Naive thymus-derived CD4-positive, alpha-beta T cell (primary cell): Measurements from ENCODE around the gene CHAT. TPM values are rescaled to one million over a fixed set of nuclear protein-coding genes. Genes with fewer than 3 reads are reported as not detected.

Experiments
- ATAC-seq: fragments of 150-1000 bp; cut with Tn5 transposase; 2 replicates; pipeline ENCODE4 v1.10.0; 2021; ENCODE audit warnings: mild to moderate bottlenecking, moderate library complexity
- CTCF ChIA-PET: fragments of 350-600 bp; sonication (Branson Sonifier 250); formaldehyde crosslinking; loops from one replicate; lab custom pipeline; 2021; ENCODE audit warnings: antibody characterized with exemption; lab: Charles Lee
- POLR2A ChIA-PET: fragments of 350-600 bp; sonication (Branson Sonifier 250); formaldehyde crosslinking; loops from one replicate; lab custom pipeline; 2021; ENCODE audit warnings: antibody characterized with exemption, inconsistent platforms; lab: Charles Lee
- DNase-seq, 9 donors: peaks; one replicate each; pipeline versions ENCODE4 v3.0.0 to v3.0.0-alpha.2; 2020 to 2022; ENCODE audit warnings: mixed read lengths in 1 of 9
- H3K27ac ChIP-seq: one replicate; pipeline ENCODE4 v1.7.0; 2013; ENCODE audit warnings: mild to moderate bottlenecking, low read depth, low read length, moderate library complexity
- H3K27me3 ChIP-seq, 2 donors: one replicate each; pipeline ENCODE4 v1.7.0; 2013; ENCODE audit warnings: low read length in 2 of 2, mild to moderate bottlenecking in 2 of 2, moderate library complexity in 2 of 2; ENCODE audit not compliant: control insufficient read depth in 2 of 2, insufficient read depth in 2 of 2
- H3K36me3 ChIP-seq, 3 experiments: 1 replicate in 2 of 3; 2 replicates in 1 of 3; pipeline ENCODE4 v1.7.0; 2013; ENCODE audit warnings: low read length in 3 of 3, mild to moderate bottlenecking in 3 of 3, moderate library complexity in 1 of 3; ENCODE audit not compliant: insufficient read depth in 3 of 3, control insufficient read depth in 2 of 3
- H3K4me1 ChIP-seq, 2 donors: one replicate each; pipeline ENCODE4 v1.7.0; 2013; ENCODE audit warnings: low read length in 2 of 2, mild to moderate bottlenecking in 2 of 2, moderate library complexity in 1 of 2; ENCODE audit not compliant: control insufficient read depth in 2 of 2, insufficient read depth in 2 of 2
- H3K4me3 ChIP-seq: 2 replicates; pipeline ENCODE4 v1.7.0; 2013; ENCODE audit warnings: mild to moderate bottlenecking, low read length
- H3K9me3 ChIP-seq, 3 experiments: 1 replicate in 2 of 3; 2 replicates in 1 of 3; pipeline ENCODE4 v1.7.0; 2013; ENCODE audit warnings: low read length in 3 of 3; ENCODE audit not compliant: control insufficient read depth in 2 of 3
- H3K27ac Mint-ChIP-seq, 9 donors: one replicate each; pipeline ENCODE4 v1.8.0; 2020 to 2022; ENCODE audit warnings: mixed read lengths in 9 of 9, mild to moderate bottlenecking in 8 of 9, moderate library complexity in 5 of 9, inconsistent platforms in 2 of 9
- H3K27me3 Mint-ChIP-seq, 5 donors: one replicate each; pipeline ENCODE4 v1.8.0; 2021 to 2022; ENCODE audit warnings: mixed read lengths in 5 of 5, mild to moderate bottlenecking in 1 of 5
- H3K36me3 Mint-ChIP-seq, 5 donors: one replicate each; pipeline ENCODE4 v1.8.0; 2020 to 2022; ENCODE audit warnings: mixed read lengths in 5 of 5, mild to moderate bottlenecking in 3 of 5, inconsistent platforms in 1 of 5
- H3K4me1 Mint-ChIP-seq, 7 donors: one replicate each; pipeline ENCODE4 v1.8.0; 2020 to 2022; ENCODE audit warnings: mixed read lengths in 7 of 7, mild to moderate bottlenecking in 3 of 7, inconsistent platforms in 1 of 7
- H3K4me3 Mint-ChIP-seq, 10 donors: one replicate each; pipeline ENCODE4 v1.8.0; 2020 to 2022; ENCODE audit warnings: mild to moderate bottlenecking in 10 of 10, mixed read lengths in 10 of 10, moderate library complexity in 6 of 10, inconsistent platforms in 2 of 10
- H3K9me3 Mint-ChIP-seq, 11 donors: one replicate each; pipeline ENCODE4 v1.8.0; 2020 to 2022; ENCODE audit warnings: mixed read lengths in 11 of 11, mild to moderate bottlenecking in 4 of 11, inconsistent platforms in 1 of 11, moderate library complexity in 1 of 11
- intact Hi-C, 2 donors: fragments of 100-400 bp; cut with micrococcal nuclease; formaldehyde crosslinking; loops; one replicate each; pipeline ENCODE4 v1.15.1; 2023
- polyA plus RNA-seq, 2 donors: library from polyadenylated mRNA; unstranded; fragments of 300-500 nt; fragmentation: Illumina TruSeq; gene quantifications; one replicate each; pipeline ENCODE4 v1.2.3, GENCODE V29; 2021
- total RNA-seq, 6 experiments: library from RNA in 5 of 6; stranded (reverse) in 5 of 6; gene quantifications; 1 replicate in 5 of 6; 2 replicates in 1 of 6; pipeline ENCODE4 v1.2.3 and lab custom pipeline; 2021 to 2026

Gene CHAT
- total and polyA plus RNA-seq, 7 experiments from 2014 or later = not detected

GRCh38 chr10:49698679-49699078, 84.8 kb downstream of the CHAT start:
- Mint-ChIP-seq H3K9me3 (peaks cover 0 to 5% (median under 1%) of the 10 kb centered on the region in 11 donors), H3K4me3 (no peak overlapping the region), H3K27ac (no peak overlapping the region), H3K4me1 (no peaks in the 10 kb centered on the region), H3K27me3 (peaks cover 0 to 49% (median 19%) of the 10 kb centered on the region in 5 donors), H3K36me3 (no peaks in the 10 kb centered on the region)
- Histone ChIP-seq H3K4me3 (no peak overlapping the region), H3K27me3 (no peaks in the 10 kb centered on the region), H3K4me1 (no peaks in the 10 kb centered on the region), H3K36me3 (no peaks in the 10 kb centered on the region), H3K9me3 (no peaks in the 10 kb centered on the region), H3K27ac (no peak overlapping the region)
- no peak for DNase-seq
- CTCF ChIA-PET = no interaction called here
- no peak for ATAC-seq
- intact Hi-C loops = no loop called here
- POLR2A ChIA-PET = no interaction called here

GRCh38 chr10:49700211-49700610, 86.4 kb downstream of the CHAT start:
- no peak for ATAC-seq

GRCh38 chr10:49700997-49701396, 87.2 kb downstream of the CHAT start:
- ATAC-seq (no peak), DNase-seq (no peak)
- H3K4me3 ChIP-seq = no peak overlapping the region
- H3K27ac ChIP-seq = no peak overlapping the region
- ChIA-PET CTCF (no interaction called here), POLR2A (no interaction called here)
- Mint-ChIP-seq H3K27ac (no peak overlapping the region), H3K4me3 (no peak overlapping the region), H3K4me1 (no peaks in the 10 kb centered on the region), H3K36me3 (no peaks in the 10 kb centered on the region), H3K27me3 (peaks cover 0 to 40% (median 16%) of the 10 kb centered on the region in 5 donors), H3K9me3 (peaks cover 0 to 9% (median 0%) of the 10 kb centered on the region in 11 donors)
- H3K9me3 ChIP-seq = no peaks in the 10 kb centered on the region
- H3K36me3 ChIP-seq = no peaks in the 10 kb centered on the region
- no peaks in the 10 kb centered on the region for H3K4me1 ChIP-seq
- no peaks in the 10 kb centered on the region for H3K27me3 ChIP-seq
- intact Hi-C loops = no loop called here

More at GRCh38 chr10:49700211-49700610, 86.4 kb downstream of the CHAT start:
- no peaks in the 10 kb centered on the region for H3K36me3 Mint-ChIP-seq
- H3K4me1 Mint-ChIP-seq = no peaks in the 10 kb centered on the region
- Histone ChIP-seq H3K4me3 (no peak overlapping the region), H3K36me3 (no peaks in the 10 kb centered on the region), H3K27me3 (no peaks in the 10 kb centered on the region), H3K9me3 (no peaks in the 10 kb centered on the region), H3K27ac (no peak overlapping the region), H3K4me1 (no peaks in the 10 kb centered on the region)
- no peak overlapping the region for H3K27ac Mint-ChIP-seq
- H3K4me3 Mint-ChIP-seq = no peak overlapping the region
- CTCF ChIA-PET = no interaction called here
- H3K9me3 Mint-ChIP-seq = peaks cover 0 to 9% (median 0%) of the 10 kb centered on the region in 11 donors
- DNase-seq = no peak
- H3K27me3 Mint-ChIP-seq = peaks cover 0 to 40% (median 16%) of the 10 kb centered on the region in 5 donors
- intact Hi-C loops = no loop called here
- POLR2A ChIA-PET = no interaction called here

GRCh38 chr10:49707585-49707984, 93.7 kb downstream of the CHAT start:
- ChIA-PET CTCF (no interaction called here), POLR2A (no interaction called here)
- intact Hi-C loops = no loop called here
- no peak overlapping the region for H3K4me3 Mint-ChIP-seq
- Histone ChIP-seq H3K4me3 (no peak overlapping the region), H3K27ac (no peak overlapping the region), H3K27me3 (no peaks in the 10 kb centered on the region), H3K36me3 (no peaks in the 10 kb centered on the region), H3K4me1 (no peaks in the 10 kb centered on the region), H3K9me3 (no peaks in the 10 kb centered on the region)
- ATAC-seq = no peak
- peaks cover 0 to 38% (median 25%) of the 10 kb centered on the region in 5 donors for H3K27me3 Mint-ChIP-seq
- H3K36me3 Mint-ChIP-seq = no peaks in the 10 kb centered on the region
- no peak for DNase-seq
- no peaks in the 10 kb centered on the region for H3K4me1 Mint-ChIP-seq
- H3K27ac Mint-ChIP-seq = no peak overlapping the region
- H3K9me3 Mint-ChIP-seq = peaks cover 0 to 9% (median 0%) of the 10 kb centered on the region in 11 donors

- no peak for DNase-seq
Observed at GRCh38 chr10:49709934-49710333, 96.1 kb downstream of the CHAT start.

GRCh38 chr10:49710966-49711365, 97.1 kb downstream of the CHAT start:
- H3K9me3 ChIP-seq = no peaks in the 10 kb centered on the region
- ChIA-PET POLR2A (no interaction called here), CTCF (no interaction called here)
- ATAC-seq = no peak
- peaks cover 0 to 8% (median 1%) of the 10 kb centered on the region in 11 donors for H3K9me3 Mint-ChIP-seq
- H3K4me1 ChIP-seq = no peaks in the 10 kb centered on the region
- intact Hi-C loops = no loop called here
- H3K27ac Mint-ChIP-seq = no peak overlapping the region
- no peaks in the 10 kb centered on the region for H3K36me3 Mint-ChIP-seq
- peaks cover 0 to 40% (median 28%) of the 10 kb centered on the region in 5 donors for H3K27me3 Mint-ChIP-seq
- DNase-seq = no peak
- no peaks in the 10 kb centered on the region for H3K4me1 Mint-ChIP-seq
- H3K27me3 ChIP-seq = no peaks in the 10 kb centered on the region
- H3K4me3 Mint-ChIP-seq = no peak overlapping the region
- H3K4me3 ChIP-seq = no peak overlapping the region
- no peaks in the 10 kb centered on the region for H3K36me3 ChIP-seq
- H3K27ac ChIP-seq = no peak overlapping the region

More at GRCh38 chr10:49709934-49710333, 96.1 kb downstream of the CHAT start:
- no peaks in the 10 kb centered on the region for H3K27me3 ChIP-seq
- ChIA-PET POLR2A (no interaction called here), CTCF (no interaction called here)
- H3K9me3 ChIP-seq = no peaks in the 10 kb centered on the region
- Mint-ChIP-seq H3K4me3 (no peak overlapping the region), H3K36me3 (no peaks in the 10 kb centered on the region), H3K9me3 (peaks cover 0 to 9% (median 4%) of the 10 kb centered on the region in 11 donors), H3K27ac (no peak overlapping the region), H3K27me3 (peaks cover 0 to 37% (median 30%) of the 10 kb centered on the region in 5 donors), H3K4me1 (no peaks in the 10 kb centered on the region)
- no peak overlapping the region for H3K4me3 ChIP-seq
- no peak for ATAC-seq
- H3K36me3 ChIP-seq = no peaks in the 10 kb centered on the region
- no peak overlapping the region for H3K27ac ChIP-seq
- intact Hi-C loops = no loop called here
- no peaks in the 10 kb centered on the region for H3K4me1 ChIP-seq

GRCh38 chr10:49711481-49711880, 97.6 kb downstream of the CHAT start:
- Mint-ChIP-seq H3K36me3 (no peaks in the 10 kb centered on the region), H3K27ac (no peak overlapping the region), H3K4me3 (no peak overlapping the region), H3K4me1 (no peaks in the 10 kb centered on the region), H3K27me3 (peaks cover 0 to 43% (median 28%) of the 10 kb centered on the region in 5 donors), H3K9me3 (peaks cover 0 to 8% (median 4%) of the 10 kb centered on the region in 11 donors)
- no peaks in the 10 kb centered on the region for H3K9me3 ChIP-seq
- intact Hi-C loops = no loop called here
- H3K4me1 ChIP-seq = no peaks in the 10 kb centered on the region
- ATAC-seq (no peak), DNase-seq (no peak)
- H3K4me3 ChIP-seq = no peak overlapping the region
- no peak overlapping the region for H3K27ac ChIP-seq
- CTCF ChIA-PET = no interaction called here
- H3K27me3 ChIP-seq = no peaks in the 10 kb centered on the region
- no peaks in the 10 kb centered on the region for H3K36me3 ChIP-seq
- POLR2A ChIA-PET = no interaction called here
